H9 (cell line): ENCODE measurements around the gene ZC3H8. TPM values are rescaled to one million over a fixed set of nuclear protein-coding genes. Genes with fewer than 3 reads are reported as not detected.

ENCODE experiments used
- DNase-seq: peaks from one replicate; pipeline ENCODE4 v3.0.0-alpha.2; 2017
- H2AFZ ChIP-seq: one replicate; pipeline ENCODE4 v1.6.1; 2013; ENCODE audit warnings: mild to moderate bottlenecking, low read length, control low read depth, moderate library complexity
- H2AK5ac ChIP-seq: 2 replicates; pipeline ENCODE4 v1.6.1; 2013; ENCODE audit warnings: low read length, control low read depth, mixed read lengths; ENCODE audit not compliant: insufficient read length
- H2BK120ac ChIP-seq: one replicate; pipeline ENCODE4 v1.6.1; 2013; ENCODE audit warnings: low read depth, mild to moderate bottlenecking, low read length, control low read depth, inconsistent platforms; ENCODE audit not compliant: poor library complexity, severe bottlenecking
- H2BK12ac ChIP-seq: 2 replicates; pipeline ENCODE4 v1.6.1; 2013; ENCODE audit warnings: low read length, control low read depth, mixed read lengths, low read depth; ENCODE audit not compliant: insufficient read length
- H2BK15ac ChIP-seq: 2 replicates; pipeline ENCODE4 v1.6.1; 2013; ENCODE audit warnings: low read depth, low read length, control low read depth
- H2BK20ac ChIP-seq: one replicate; pipeline ENCODE4 v1.6.1; 2013; ENCODE audit warnings: low read depth, mild to moderate bottlenecking, low read length, control low read depth, inconsistent platforms; ENCODE audit not compliant: poor library complexity, severe bottlenecking
- H2BK5ac ChIP-seq: 2 replicates; pipeline ENCODE4 v1.6.1; 2013; ENCODE audit warnings: low read length, control low read depth, mixed read lengths; ENCODE audit not compliant: insufficient read length
- H3K14ac ChIP-seq: 2 replicates; pipeline ENCODE4 v1.6.1; 2013; ENCODE audit warnings: low read length, control low read depth; ENCODE audit not compliant: insufficient read depth
- H3K18ac ChIP-seq: 2 replicates; pipeline ENCODE4 v1.6.1; 2013; ENCODE audit warnings: low read depth, mild to moderate bottlenecking, mixed read lengths, low read length, control low read depth; ENCODE audit not compliant: insufficient read length
- H3K23ac ChIP-seq: 2 replicates; pipeline ENCODE4 v1.6.1; 2013; ENCODE audit warnings: low read length, control low read depth, mixed read lengths, low read depth; ENCODE audit not compliant: insufficient read length
- H3K23me2 ChIP-seq: 2 replicates; pipeline ENCODE4 v1.6.1; 2013; ENCODE audit warnings: low read depth, mild to moderate bottlenecking, mixed read lengths, low read length, control low read depth; ENCODE audit not compliant: insufficient read length, poor library complexity, severe bottlenecking
- H3K27ac ChIP-seq: 2 replicates; pipeline ENCODE4 v1.5.1; 2013; ENCODE audit warnings: low read length, control low read depth, mixed read lengths, low read depth; ENCODE audit not compliant: insufficient read length
- H3K27me3 ChIP-seq: 2 replicates; pipeline ENCODE4 v1.6.1; 2013; ENCODE audit warnings: low read length, control low read depth, inconsistent platforms; ENCODE audit not compliant: insufficient read depth
- H3K4ac ChIP-seq: 2 replicates; pipeline ENCODE4 v1.6.1; 2013; ENCODE audit warnings: low read depth, mild to moderate bottlenecking, control low read depth, inconsistent platforms, low read length, moderate library complexity
- H3K4me1 ChIP-seq: 2 replicates; pipeline ENCODE4 v1.6.1; 2013; ENCODE audit warnings: low read length, control low read depth, inconsistent platforms; ENCODE audit not compliant: insufficient read depth
- H3K4me2 ChIP-seq: 2 replicates; pipeline ENCODE4 v1.6.1; 2013; ENCODE audit warnings: low read length, control low read depth, mixed read lengths; ENCODE audit not compliant: insufficient read length, insufficient read depth
- H3K56ac ChIP-seq: 2 replicates; pipeline ENCODE4 v1.6.1; 2013; ENCODE audit warnings: low read depth, mild to moderate bottlenecking, mixed read lengths, low read length, control low read depth; ENCODE audit not compliant: insufficient read length
- H3K79me1 ChIP-seq: 2 replicates; pipeline ENCODE4 v1.6.1; 2013; ENCODE audit warnings: low read depth, mild to moderate bottlenecking, moderate library complexity, low read length, control low read depth, inconsistent platforms; ENCODE audit not compliant: insufficient read depth, poor library complexity, severe bottlenecking
- H3K79me2 ChIP-seq: 2 replicates; pipeline ENCODE4 v1.6.1; 2013; ENCODE audit warnings: low read length, control low read depth, inconsistent platforms; ENCODE audit not compliant: insufficient read depth
- H3K9ac ChIP-seq: 2 replicates; pipeline ENCODE4 v1.6.1; 2013; ENCODE audit warnings: low read length, control low read depth, mixed read lengths; ENCODE audit not compliant: insufficient read length; ENCODE audit errors: extremely low read depth
- H3K9me3 ChIP-seq: one replicate; pipeline ENCODE4 v1.6.1; 2013; ENCODE audit warnings: low read depth, low read length, inconsistent platforms; ENCODE audit not compliant: control insufficient read depth
- H3T11ph ChIP-seq: one replicate; pipeline ENCODE4 v1.6.1; 2013; ENCODE audit warnings: mild to moderate bottlenecking, low read length, control low read depth, inconsistent platforms
- H4K20me1 ChIP-seq: one replicate; pipeline ENCODE4 v1.6.1; 2013; ENCODE audit not compliant: control insufficient read depth, insufficient read length, insufficient read depth
- H4K5ac ChIP-seq: 2 replicates; pipeline ENCODE4 v1.6.1; 2013; ENCODE audit warnings: low read depth, mild to moderate bottlenecking, mixed read lengths, low read length, control low read depth; ENCODE audit not compliant: insufficient read length
- H4K8ac ChIP-seq: replicated peaks from 2 replicates; pipeline ENCODE4 v1.6.1; 2013; ENCODE audit warnings: low read length, control low read depth, mixed read lengths, low read depth; ENCODE audit not compliant: insufficient read length
- H4K91ac ChIP-seq: 2 replicates; pipeline ENCODE4 v1.6.1; 2013; ENCODE audit warnings: low read depth, mild to moderate bottlenecking, moderate library complexity, mixed read lengths, low read length, control low read depth; ENCODE audit not compliant: insufficient read length
- H3K27ac Mint-ChIP-seq, 3 experiments: 2 replicates in 2 of 3; 3 replicates in 1 of 3; pipeline ENCODE4 v1.8.0; 2020 to 2021; ENCODE audit warnings: mixed read lengths in 3 of 3, mild to moderate bottlenecking in 1 of 3, moderate library complexity in 1 of 3
- H3K27me3 Mint-ChIP-seq: 2 replicates; pipeline ENCODE4 v1.8.0; 2021; ENCODE audit warnings: low read depth, mild to moderate bottlenecking, moderate library complexity, mixed read lengths
- H3K36me3 Mint-ChIP-seq, 3 experiments: 2 replicates in 2 of 3; 3 replicates in 1 of 3; pipeline ENCODE4 v1.8.0; 2020 to 2021; ENCODE audit warnings: low read depth in 3 of 3, mixed read lengths in 3 of 3; ENCODE audit not compliant: insufficient read depth in 1 of 3
- H3K4me1 Mint-ChIP-seq, 2 experiments: 2 replicates each; pipeline ENCODE4 v1.8.0; 2020; ENCODE audit warnings: mixed read lengths in 2 of 2
- H3K4me3 Mint-ChIP-seq, 2 experiments: 2 replicates in 1 of 2; 3 replicates in 1 of 2; pipeline ENCODE4 v1.8.0; 2020 to 2021; ENCODE audit warnings: mild to moderate bottlenecking in 2 of 2, mixed read lengths in 2 of 2, moderate library complexity in 1 of 2
- H3K9me3 Mint-ChIP-seq, 2 experiments: 2 replicates in 1 of 2; 3 replicates in 1 of 2; pipeline ENCODE4 v1.8.0; 2020; ENCODE audit warnings: mild to moderate bottlenecking in 2 of 2, mixed read lengths in 2 of 2, moderate library complexity in 1 of 2
- WGBS: extraction: QIAGEN DNeasy Blood & Tissue Kit; methylation state at CpG from one replicate; pipeline ENCODE4 v1.1.7; 2013; ENCODE audit warnings: missing lambda C conversion rate, low lambda C conversion rate, mixed read lengths; ENCODE audit not compliant: insufficient read length; ENCODE audit errors: extremely low coverage; 5-methylcytosine and 5-hydroxymethylcytosine counted together
- total RNA-seq: library from RNA; stranded (reverse); gene quantifications from 2 replicates; pipeline ENCODE4 v1.2.1, GENCODE V29; 2021
- TF ChIP-seq, protein P1 (sequence below): fragments of 200-600 bp; sonication (generic); conservative IDR thresholded peaks from 3 replicates; pipeline ENCODE4 v1.8.0; 2021; ENCODE audit warnings: antibody characterized with exemption, mild to moderate bottlenecking

ZC3H8 gene
- total RNA-seq, 1 experiment from 2014 or later = 6.9 TPM

DNA sequence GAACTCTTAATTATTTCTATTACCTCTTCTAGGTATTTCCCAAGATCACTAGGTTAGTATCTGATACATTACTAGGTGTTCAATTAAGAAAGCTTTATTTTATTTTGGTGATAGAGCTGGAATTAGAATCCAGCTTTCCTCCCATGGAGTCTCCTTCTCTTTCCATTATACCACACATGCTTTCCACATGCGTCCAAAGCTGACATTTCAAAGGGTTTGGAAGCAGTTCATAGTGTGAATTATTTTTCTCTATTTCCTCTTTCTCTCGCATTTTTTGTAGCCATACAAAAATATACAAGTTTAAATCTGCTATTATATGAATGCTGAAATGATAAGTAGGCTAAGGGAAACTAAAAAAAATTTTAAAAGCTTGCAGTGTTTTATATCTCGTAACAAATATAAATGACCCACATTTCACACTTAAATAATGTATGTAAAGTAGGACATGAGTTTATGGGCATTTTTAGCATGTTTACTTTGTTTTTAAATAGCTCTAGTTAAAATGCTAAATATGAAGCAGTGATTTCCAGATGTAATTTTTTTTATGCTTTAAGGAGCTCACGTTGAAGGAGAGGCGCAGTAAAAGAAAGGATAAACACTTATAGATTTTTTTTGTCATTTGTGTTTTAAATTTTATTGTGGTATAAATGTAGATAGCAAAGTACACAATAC is 40.7 kb upstream of the ZC3H8 start:
- Histone ChIP-seq H2BK5ac (no peak overlapping the region), H3K56ac (no peak overlapping the region), H2BK15ac (no peak overlapping the region), H3K4me2 (no peak overlapping the region), H2BK12ac (no peak overlapping the region), H3K79me1 (no peaks in the 10 kb centered on the region), H3K9ac (no peak overlapping the region), H3T11ph (no peak overlapping the region), H3K4me1 (no peaks in the 10 kb centered on the region), H3K79me2 (no peaks in the 10 kb centered on the region), H3K4ac (no peak overlapping the region), H3K27me3 (no peaks in the 10 kb centered on the region), H3K27ac (no peak overlapping the region), H3K9me3 (no peaks in the 10 kb centered on the region), H4K20me1 (no peaks in the 10 kb centered on the region), H2AK5ac (no peak overlapping the region), H3K18ac (no peak overlapping the region), H2AFZ (no peak overlapping the region), H4K8ac (no peak overlapping the region), H4K5ac (no peak overlapping the region), H3K14ac (no peak overlapping the region), H2BK20ac (no peak overlapping the region), H4K91ac (no peak overlapping the region), H2BK120ac (no peak overlapping the region), H3K23me2 (no peaks in the 10 kb centered on the region), H3K23ac (no peak overlapping the region)
- no peak overlapping the region for H3K4me3 Mint-ChIP-seq
- H3K27ac Mint-ChIP-seq = no peak overlapping the region
- no peak for DNase-seq
- TF ChIP-seq, protein P1, sequence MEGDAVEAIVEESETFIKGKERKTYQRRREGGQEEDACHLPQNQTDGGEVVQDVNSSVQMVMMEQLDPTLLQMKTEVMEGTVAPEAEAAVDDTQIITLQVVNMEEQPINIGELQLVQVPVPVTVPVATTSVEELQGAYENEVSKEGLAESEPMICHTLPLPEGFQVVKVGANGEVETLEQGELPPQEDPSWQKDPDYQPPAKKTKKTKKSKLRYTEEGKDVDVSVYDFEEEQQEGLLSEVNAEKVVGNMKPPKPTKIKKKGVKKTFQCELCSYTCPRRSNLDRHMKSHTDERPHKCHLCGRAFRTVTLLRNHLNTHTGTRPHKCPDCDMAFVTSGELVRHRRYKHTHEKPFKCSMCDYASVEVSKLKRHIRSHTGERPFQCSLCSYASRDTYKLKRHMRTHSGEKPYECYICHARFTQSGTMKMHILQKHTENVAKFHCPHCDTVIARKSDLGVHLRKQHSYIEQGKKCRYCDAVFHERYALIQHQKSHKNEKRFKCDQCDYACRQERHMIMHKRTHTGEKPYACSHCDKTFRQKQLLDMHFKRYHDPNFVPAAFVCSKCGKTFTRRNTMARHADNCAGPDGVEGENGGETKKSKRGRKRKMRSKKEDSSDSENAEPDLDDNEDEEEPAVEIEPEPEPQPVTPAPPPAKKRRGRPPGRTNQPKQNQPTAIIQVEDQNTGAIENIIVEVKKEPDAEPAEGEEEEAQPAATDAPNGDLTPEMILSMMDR = no peak
- H3K27me3 Mint-ChIP-seq = no peaks in the 10 kb centered on the region
- H3K36me3 Mint-ChIP-seq = peaks cover 1 to 5% (median 2%) of the 10 kb centered on the region in 3 experiments; a peak in 5 of 7 replicates
- no CpG with 5 or more reads among the region's 5 CpGs for WGBS
- H3K4me1 Mint-ChIP-seq = no peaks in the 10 kb centered on the region
- H3K9me3 Mint-ChIP-seq = no peaks in the 10 kb centered on the region
